Suppressor macrophage treated with lipopolysaccharide for 1 hour (primary cell): ENCODE data around the gene PRSS33.

Source experiments
- DNase-seq, 3 donors: peaks; one replicate each; pipeline ENCODE4 v3.0.0-alpha.2; 2020 to 2022

The PRSS33 gene, protein sequence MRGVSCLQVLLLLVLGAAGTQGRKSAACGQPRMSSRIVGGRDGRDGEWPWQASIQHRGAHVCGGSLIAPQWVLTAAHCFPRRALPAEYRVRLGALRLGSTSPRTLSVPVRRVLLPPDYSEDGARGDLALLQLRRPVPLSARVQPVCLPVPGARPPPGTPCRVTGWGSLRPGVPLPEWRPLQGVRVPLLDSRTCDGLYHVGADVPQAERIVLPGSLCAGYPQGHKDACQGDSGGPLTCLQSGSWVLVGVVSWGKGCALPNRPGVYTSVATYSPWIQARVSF

DNA sequence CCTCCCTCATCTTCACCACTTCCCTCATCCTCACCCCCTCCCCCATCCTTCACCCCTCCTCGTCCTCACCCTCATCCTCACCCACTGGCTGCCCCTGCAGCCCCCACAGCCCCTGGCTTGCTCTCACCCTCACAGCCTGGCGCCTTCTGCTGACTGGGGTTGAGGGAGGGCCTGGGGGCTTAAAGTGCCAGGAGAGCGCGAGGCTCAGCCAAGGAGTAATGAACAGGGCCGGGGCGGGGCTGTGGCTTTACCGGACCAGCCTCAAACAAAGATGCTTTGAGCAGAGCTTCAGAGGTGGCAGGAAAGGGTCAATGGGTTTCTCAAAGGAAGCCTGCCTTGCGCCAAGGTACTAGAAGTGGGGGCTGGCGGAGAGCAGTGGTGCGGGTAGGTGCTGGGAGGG, at the start of gene PRSS33:
TSS of gene PRSS33 (minus strand) at position 155 of the 400 bp plus-strand sequence. CDS start 1,013 bp downstream, outside the sequence.
- DNase-seq: no peak

DNA sequence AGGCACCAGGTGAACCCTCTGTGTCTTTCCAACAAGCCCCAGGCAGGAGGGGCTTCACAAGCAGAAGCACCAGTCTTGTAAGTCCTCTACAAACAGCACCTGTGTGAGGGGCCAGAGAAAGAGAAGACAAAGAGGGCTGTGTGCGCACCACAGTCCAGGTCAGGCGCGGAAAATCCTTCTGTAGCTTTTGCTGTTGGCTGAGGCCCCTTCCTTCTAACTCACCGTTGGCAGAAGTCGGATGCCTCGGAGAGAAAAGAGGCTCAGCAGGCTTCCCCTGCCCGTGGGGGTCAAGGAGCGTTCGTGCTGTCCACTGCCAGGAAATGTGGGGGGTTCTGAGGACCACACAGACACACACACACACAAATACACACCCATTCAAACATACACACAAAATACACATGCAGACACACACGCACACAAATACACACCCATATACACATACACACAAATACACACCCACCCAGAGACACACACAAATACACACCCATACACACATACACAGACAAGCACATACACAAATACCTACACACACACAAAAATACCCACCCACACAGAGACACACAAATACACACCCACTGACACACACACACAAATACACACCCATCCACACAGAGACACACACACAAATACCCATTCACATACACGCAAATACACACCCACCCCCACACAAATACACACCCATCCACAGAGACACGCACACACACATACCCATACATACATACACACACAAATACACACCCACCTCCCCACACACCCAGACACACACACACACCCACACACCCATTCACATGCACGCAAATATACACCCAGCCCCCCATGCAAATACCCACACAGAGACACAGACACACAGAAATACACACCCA, 49.5 kb upstream of the PRSS33 start:
- DNase-seq: no peak

DNA sequence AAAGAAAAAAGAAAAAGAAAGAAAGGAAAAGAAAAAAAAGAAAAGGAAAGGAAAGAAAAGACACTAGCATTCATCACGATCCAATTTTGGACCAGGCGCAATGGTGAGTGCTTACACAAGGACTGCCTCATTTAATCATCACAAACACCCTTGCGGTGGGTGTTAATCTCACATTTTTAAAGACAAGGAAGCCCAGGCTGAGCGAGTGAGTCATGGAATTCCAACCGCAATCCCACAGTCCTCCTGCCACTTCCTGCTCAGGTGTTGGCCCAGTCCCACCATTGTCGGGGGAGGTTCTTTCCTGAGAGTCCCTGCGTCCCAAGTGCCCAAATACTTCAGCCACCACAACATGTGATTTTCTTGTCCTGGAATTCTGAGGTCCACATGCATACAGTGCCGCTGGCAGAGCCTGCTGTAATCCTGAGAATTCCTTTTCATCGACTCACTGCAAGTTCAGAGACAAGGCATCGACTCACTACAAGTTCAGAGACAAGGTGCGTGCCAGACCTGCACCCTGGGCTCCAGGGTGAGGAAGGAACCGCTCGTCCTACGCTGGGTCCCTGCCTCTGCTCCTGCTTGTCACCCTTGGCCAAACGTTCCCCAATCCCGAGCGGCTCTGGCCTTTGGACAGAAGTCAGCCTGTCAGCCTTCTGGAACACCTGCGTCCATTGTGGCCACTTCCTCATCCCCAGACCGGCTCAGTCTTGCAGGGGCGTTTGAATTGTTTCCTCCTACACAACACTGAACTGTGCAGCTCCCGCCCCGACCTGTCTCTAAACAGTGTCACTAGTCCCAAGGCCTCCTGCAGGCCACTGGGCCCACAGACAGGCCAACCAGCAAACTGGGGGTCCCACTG, 48.5 kb upstream of the PRSS33 start:
- peak in 2 of 3 donors; percentile 18 to 25 for DNase-seq

DNA sequence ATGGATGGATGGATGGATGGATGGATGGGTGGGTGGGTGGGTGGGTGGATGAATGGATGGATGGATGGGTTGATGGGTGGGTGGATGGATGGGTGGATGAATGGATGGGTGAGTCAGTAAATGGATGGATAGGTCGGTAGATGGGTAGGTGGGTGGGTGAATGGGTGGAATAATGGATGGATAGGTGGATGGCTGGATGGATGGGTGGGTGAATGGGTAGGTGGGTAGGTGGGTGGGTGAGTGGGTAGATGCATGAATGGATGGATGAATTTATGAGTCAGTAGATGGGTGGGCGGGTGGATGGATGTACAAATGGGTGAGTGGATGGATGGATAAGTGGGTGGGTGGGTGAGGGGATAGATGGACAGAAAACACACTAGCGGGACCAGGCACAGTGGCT, 47.6 kb upstream of the PRSS33 start:
- no peak for DNase-seq

GRCh38 chr16:2833776-2834175, 46.4 kb upstream of the PRSS33 start:
- DNase-seq: peak; percentile 20 to 33 (median 24)

DNA sequence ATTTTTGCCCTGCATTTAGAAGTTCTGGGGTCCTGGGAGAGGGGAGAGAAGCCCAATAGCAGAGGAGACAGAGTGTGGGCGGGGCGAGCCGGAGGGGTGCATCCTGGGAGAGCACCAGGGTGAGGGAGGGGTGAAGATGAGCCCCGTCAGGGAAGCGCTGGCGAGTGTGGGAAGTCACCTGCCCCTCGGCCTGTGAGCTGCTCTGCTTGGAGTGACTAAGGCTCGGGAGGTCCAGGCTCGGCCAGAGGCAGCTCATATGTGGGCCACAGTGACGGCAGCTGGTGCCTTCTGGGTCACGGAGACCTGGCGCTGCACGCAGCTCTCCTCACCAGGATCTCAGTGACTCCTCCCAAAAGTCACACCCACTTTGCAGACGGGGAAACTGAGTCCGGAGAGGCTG, 43.8 kb upstream of the PRSS33 start:
- DNase-seq: no peak

DNA sequence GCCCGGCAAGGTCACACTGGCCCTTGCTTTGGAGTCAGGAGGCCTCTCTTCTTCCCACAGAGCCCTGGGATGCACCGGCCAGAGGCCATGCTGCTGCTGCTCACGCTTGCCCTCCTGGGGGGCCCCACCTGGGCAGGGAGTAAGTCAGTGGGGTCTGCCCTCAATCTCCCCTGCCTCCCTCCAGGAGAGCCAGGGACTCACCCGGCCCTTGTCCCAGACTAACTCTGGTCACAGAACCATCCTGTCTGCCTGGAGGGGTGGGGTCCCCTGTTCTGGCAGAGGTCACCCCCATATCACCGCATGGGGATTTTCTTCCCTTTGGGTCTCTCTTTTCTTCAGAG, 43.0 kb upstream of the PRSS33 start:
- DNase-seq: no peak

- DNase-seq: peak in 2 of 3 donors; percentile 25 to 55
Observed at GRCh38 chr16:2829501-2830354, 42.4 kb upstream of the PRSS33 start, which contains the start of gene ZG16B. Gene ZG16B (plus strand): TSS chr16:2830303. CDS start chr16:2830442, 139 bp downstream.

DNA sequence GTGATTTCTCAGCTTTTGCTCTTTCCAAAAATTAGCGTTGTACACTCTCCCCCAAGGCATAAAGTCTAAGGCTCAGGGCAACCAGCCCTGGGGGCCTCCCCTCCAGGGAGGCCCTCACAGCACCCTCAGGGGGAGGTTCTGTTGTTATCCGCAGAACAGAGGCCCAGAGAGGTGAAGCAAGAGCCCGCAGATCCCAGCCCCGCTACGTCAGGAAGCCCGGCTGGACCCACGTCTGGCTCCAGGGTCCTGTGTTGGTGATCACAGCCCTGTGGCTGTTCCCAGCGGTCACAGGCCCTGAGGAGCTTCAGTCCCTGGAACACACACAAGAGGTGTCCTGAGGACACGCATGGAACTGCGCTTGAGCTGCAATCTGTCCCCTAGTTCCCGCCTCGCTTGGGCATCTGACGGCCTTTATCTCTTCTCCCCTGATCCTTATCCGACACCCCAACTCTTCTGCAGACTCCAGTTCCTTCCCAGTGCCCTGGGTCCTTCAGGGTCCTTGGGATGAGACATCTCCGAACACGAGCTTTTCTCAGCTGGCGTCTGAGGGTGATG, 41.6 kb upstream of the PRSS33 start:
- no peak for DNase-seq

DNA sequence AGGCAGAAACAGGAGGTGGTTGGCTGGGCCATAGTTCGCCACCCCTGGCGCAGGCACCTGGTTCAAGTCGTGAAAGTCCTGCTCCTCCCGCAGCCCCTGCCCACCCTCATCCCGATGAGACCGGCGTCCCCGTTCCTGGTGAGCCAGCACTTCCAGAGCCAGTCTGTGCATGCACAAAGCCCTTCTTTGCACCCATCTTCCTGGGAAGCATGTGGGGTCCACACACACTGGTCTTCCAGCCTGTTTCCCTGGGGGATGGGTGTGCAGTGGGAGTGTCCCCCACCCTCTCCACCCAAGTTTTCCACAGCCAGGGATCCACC, 41.1 kb upstream of the PRSS33 start:
- DNase-seq: no peak

GRCh38 chr16:2827831-2828520, 40.6 kb upstream of the PRSS33 start:
- DNase-seq: no peak

DNA sequence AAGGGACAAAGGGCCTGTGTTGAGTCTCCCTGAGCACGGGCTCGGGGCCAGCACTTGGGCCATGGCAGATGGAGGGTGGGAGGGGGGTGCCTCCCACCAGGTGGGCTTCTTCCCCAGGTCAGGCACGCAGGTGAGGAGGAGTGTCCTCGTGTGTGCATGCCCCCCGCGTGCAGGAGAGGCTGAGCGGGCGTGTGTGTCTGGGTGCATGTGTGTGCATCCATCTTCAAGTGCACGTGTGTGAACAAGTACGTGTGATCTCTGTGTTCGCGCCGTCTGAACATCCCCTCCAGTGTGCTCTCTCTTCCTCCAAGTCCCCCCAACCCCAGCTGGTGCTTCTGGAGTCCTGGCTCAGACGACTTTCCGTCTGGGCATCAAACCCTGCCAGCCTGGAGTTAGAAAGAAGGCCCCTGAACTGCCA, 40.0 kb upstream of the PRSS33 start:
- no peak for DNase-seq

- no peak for DNase-seq
Observed at GRCh38 chr16:2826591-2827373, 39.4 kb upstream of the PRSS33 start.

GRCh38 chr16:2825906-2826305, 38.5 kb upstream of the PRSS33 start:
- DNase-seq: no peak

DNA sequence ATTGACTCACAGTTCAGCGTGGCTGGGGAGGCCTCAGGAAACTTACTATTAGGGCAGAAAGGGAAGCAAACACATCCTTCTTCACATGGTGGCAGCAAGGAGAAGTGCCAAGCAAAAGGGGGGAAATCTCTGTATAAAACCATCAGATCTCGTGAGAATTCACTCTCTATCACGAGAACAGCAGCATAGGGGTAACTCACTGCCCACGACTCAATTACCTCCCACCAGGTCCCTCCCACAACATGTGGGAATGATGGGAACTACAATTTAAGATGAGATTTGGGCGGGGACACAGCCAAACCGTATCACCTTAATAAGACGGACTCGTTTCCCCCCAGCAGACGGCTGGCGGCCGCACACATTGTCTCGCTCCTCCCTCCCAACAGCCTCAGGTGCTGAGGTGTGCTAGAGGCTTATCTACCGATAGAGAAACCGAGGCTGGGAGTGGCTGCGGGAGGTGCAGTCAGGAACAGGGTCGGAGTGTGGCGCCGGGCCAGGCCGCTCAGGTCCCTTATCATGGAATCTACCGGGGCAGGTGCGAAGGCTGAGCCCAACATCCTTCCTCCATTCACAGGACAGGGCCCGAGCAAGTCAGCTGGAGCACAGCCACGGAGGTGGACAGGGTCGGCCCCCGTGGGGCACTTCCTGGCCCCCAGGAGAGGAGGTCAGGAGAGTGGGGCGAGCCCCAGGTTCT, 37.8 kb upstream of the PRSS33 start:
- no peak for DNase-seq

GRCh38 chr16:2824626-2825025, 37.3 kb upstream of the PRSS33 start:
- no peak for DNase-seq

DNA sequence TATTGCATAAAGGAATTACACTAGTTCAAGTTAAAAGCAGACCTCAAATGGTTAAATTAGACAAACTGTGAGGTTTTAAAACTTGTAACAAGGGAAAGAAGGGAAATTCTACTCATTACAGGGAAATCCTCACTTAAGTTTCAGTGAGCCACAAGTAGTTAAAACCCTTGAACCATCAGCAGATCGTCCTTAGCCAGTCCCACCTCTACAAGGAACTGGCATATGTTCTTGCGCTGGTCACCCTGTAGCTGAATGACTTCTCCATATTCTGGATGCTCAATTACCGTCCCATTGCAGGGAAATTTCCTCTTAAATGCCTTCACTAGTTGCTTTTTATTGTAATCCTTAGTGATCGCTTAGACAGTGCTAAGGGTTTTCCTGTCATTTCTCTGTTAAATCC, 35.1 kb upstream of the PRSS33 start:
- no peak for DNase-seq

GRCh38 chr16:2822158-2822495, 34.8 kb upstream of the PRSS33 start:
- no peak for DNase-seq

DNA sequence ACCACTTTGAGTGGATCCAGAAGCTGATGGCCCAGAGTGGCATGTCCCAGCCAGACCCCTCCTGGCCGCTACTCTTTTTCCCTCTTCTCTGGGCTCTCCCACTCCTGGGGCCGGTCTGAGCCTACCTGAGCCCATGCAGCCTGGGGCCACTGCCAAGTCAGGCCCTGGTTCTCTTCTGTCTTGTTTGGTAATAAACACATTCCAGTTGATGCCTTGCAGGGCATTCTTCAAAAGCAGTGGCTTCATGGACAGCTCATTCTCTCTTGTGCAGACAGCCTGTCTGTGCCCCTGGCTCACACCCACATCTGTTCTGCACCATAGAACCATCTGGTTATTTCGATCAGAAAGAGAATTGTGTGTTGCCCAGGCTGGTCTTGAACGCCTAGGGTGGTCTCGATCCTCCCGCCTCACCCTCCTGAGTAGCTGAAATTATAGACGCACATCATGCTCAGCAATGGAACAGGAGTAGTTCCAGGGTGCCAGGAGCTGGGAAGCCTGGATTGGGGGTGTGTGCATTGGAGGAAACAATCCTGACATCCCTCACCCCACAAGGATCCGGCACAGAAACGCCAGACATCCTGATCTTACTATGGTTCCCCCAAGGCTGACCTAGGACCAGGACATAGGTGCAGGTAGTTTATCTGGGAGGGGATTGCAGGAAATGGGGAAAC, 34.3 kb upstream of the PRSS33 start:
- DNase-seq: no peak
